DND-41 (cell line): ENCODE measurements around the gene LAMB3.

Experiments used
- CTCF ChIP-seq: IDR thresholded peaks from 2 replicates; pipeline ENCODE4 v1.5.1; 2012; ENCODE audit warnings: borderline replicate concordance, low read length, moderate library complexity, mild to moderate bottlenecking; ENCODE audit not compliant: poor library complexity, severe bottlenecking; ENCODE audit errors: extremely low read depth
- EZH2 ChIP-seq: IDR thresholded peaks from 3 replicates; pipeline ENCODE4 v1.6.1; 2012; ENCODE audit warnings: borderline replicate concordance, low read depth, mild to moderate bottlenecking, moderate library complexity, low read length, inconsistent platforms; ENCODE audit not compliant: severe bottlenecking

GRCh38 chr1:209589863-209590262 lies 62.4 kb downstream of the LAMB3 start:
- TF ChIP-seq CTCF = no peak
- no peak for TF ChIP-seq EZH2
